K562 (cell line): Measurements from ENCODE around the gene APOBEC3G.

Experiments used
- RFX5 ChIP-seq: IDR thresholded peaks from 2 replicates; pipeline ENCODE4 v1.6.1; 2011; ENCODE audit warnings: low read depth, mild to moderate bottlenecking, improper control_type of control experiment, low read length
- ZFX ChIP-seq: sonication (generic); formaldehyde crosslinking; IDR thresholded peaks from 2 replicates; pipeline ENCODE4 v1.8.0; 2022; ENCODE audit warnings: mild to moderate bottlenecking, missing genetic modification reagents, moderate library complexity
- TF ChIP-seq, protein P1 (sequence below), 3 experiments: IDR thresholded peaks in 2 of 3; conservative IDR thresholded peaks in 1 of 3; 2 replicates each; pipeline ENCODE4 v1.5.1; 2011 to 2012; ENCODE audit warnings: low read length in 3 of 3, mild to moderate bottlenecking in 3 of 3, control low read depth in 2 of 3, improper control_type of control experiment in 1 of 3, inconsistent platforms in 1 of 3, low read depth in 1 of 3, mixed read lengths in 1 of 3, moderate library complexity in 1 of 3; ENCODE audit not compliant: insufficient read depth in 2 of 3
- TF ChIP-seq, protein P2 (sequence below): fragments of 450-650 bp; formaldehyde crosslinking; IDR thresholded peaks from 2 replicates; pipeline ENCODE4 v1.4.0; 2020; ENCODE audit warnings: mild to moderate bottlenecking, mixed read lengths

DNA sequence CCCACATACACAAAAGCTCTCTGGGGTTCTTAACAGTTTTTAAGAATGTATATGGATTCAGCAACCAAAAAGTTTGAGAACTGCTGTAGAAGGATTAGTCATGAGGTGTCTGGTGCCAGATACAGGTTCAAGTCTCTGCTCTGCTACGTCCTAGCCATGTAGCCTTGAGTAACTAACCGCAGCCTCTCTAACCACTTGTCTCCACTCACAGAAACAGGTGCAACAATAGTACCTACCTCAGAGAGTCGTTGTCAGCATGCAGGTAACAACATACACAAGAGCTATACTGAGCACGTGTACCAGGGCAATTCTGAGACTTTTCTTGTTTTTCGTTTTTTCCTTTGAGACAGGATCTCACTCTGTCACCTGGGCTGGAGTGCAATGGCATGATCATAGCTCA, 48.5 kb downstream of the APOBEC3G start:
- TF ChIP-seq, protein P1, sequence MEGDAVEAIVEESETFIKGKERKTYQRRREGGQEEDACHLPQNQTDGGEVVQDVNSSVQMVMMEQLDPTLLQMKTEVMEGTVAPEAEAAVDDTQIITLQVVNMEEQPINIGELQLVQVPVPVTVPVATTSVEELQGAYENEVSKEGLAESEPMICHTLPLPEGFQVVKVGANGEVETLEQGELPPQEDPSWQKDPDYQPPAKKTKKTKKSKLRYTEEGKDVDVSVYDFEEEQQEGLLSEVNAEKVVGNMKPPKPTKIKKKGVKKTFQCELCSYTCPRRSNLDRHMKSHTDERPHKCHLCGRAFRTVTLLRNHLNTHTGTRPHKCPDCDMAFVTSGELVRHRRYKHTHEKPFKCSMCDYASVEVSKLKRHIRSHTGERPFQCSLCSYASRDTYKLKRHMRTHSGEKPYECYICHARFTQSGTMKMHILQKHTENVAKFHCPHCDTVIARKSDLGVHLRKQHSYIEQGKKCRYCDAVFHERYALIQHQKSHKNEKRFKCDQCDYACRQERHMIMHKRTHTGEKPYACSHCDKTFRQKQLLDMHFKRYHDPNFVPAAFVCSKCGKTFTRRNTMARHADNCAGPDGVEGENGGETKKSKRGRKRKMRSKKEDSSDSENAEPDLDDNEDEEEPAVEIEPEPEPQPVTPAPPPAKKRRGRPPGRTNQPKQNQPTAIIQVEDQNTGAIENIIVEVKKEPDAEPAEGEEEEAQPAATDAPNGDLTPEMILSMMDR (IDR thresholded peaks at IDR 0.05 in 2 of 3, conservative IDR thresholded peaks at IDR 0.05 in 1 of 3; ENCODE audit: insufficient read depth in 2 of 3, low read depth in 1 of 3, low read length in 3 of 3), result no peak
- TF ChIP-seq RFX5 (no peak), ZFX (no peak)
- TF ChIP-seq, protein P2, sequence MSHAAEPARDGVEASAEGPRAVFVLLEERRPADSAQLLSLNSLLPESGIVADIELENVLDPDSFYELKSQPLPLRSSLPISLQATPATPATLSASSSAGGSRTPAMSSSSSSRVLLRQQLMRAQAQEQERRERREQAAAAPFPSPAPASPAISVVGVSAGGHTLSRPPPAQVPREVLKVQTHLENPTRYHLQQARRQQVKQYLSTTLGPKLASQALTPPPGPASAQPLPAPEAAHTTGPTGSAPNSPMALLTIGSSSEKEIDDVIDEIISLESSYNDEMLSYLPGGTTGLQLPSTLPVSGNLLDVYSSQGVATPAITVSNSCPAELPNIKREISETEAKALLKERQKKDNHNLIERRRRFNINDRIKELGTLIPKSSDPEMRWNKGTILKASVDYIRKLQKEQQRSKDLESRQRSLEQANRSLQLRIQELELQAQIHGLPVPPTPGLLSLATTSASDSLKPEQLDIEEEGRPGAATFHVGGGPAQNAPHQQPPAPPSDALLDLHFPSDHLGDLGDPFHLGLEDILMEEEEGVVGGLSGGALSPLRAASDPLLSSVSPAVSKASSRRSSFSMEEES (CRISPR knock-in tag), result no peak
